HUES6 (cell line): ENCODE data around the gene SLC25A45.

Source experiments
- H3K27ac ChIP-seq: 2 replicates; pipeline ENCODE4 v1.7.0; 2013; ENCODE audit warnings: low read depth, mild to moderate bottlenecking, low read length, inconsistent platforms
- H3K27me3 ChIP-seq: 2 replicates; pipeline ENCODE4 v1.6.1; 2013; ENCODE audit warnings: low read length; ENCODE audit not compliant: control insufficient read depth, insufficient read depth
- H3K36me3 ChIP-seq: 2 replicates; pipeline ENCODE4 v1.6.1; 2013; ENCODE audit warnings: low read length; ENCODE audit not compliant: control insufficient read depth, insufficient read depth
- H3K4me1 ChIP-seq: 2 replicates; pipeline ENCODE4 v1.6.1; 2013; ENCODE audit warnings: low read length; ENCODE audit not compliant: control insufficient read depth, insufficient read depth
- H3K4me3 ChIP-seq: 2 replicates; pipeline ENCODE4 v1.5.1; 2013; ENCODE audit warnings: low read depth, low read length
- H3K9ac ChIP-seq: one replicate; pipeline ENCODE4 v1.6.1; 2013; ENCODE audit warnings: mild to moderate bottlenecking, low read length
- H3K9me3 ChIP-seq: 2 replicates; pipeline ENCODE4 v1.6.1; 2013; ENCODE audit warnings: low read depth, low read length; ENCODE audit not compliant: control insufficient read depth, insufficient read depth

Gene SLC25A45

DNA sequence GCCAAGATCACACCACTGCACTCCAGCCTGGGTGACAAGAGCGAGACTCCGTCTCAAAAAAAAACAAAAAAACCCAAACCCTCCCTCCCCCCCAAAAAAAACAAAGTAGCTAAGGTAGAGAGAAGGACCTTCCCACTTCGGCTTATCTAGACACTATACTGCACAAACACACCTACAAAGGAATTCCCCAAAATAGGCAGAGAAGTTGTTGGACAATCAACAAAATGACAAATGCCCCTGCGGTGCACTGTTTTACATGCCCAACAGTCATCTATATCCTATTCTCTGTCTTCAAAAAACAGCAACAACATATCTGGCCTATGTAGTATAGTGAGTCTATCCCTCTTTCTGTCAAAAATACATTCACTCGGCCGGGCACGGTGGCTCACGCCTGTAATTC is 55.4 kb downstream of the SLC25A45 start:
- Histone ChIP-seq H3K27ac (no peak overlapping the region), H3K36me3 (peaks cover 6% of the 10 kb centered on the region), H3K27me3 (no peaks in the 10 kb centered on the region), H3K4me1 (0 out of 2 replicates have a peak, but pooled peaks cover 2% of the 10 kb centered on the region), H3K9ac (no peak overlapping the region), H3K9me3 (no peaks in the 10 kb centered on the region), H3K4me3 (no peak overlapping the region)

DNA sequence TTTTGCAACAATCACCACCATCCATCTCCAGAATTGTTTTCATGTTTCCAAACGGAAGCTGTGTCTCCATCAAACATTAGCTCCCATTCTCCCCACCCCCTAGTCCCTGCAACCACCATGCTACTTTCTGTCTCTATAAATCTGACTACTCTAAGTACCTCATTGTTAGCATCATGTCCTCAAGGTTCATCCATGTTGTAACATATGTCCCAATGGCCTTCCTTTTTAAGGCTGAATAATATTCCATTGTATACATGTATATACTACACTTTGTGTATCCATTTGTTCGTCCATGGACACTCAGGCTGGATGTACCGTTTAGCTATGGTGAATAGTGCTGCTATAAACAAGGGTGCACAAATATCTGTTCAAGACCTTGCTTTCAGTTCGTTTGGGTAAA is 57.0 kb downstream of the SLC25A45 start:
- no peak overlapping the region for H3K4me3 ChIP-seq
- H3K4me1 ChIP-seq = 0 out of 2 replicates have a peak, but pooled peaks cover 2% of the 10 kb centered on the region
- H3K9me3 ChIP-seq = no peaks in the 10 kb centered on the region
- H3K9ac ChIP-seq = no peak overlapping the region
- no peaks in the 10 kb centered on the region for H3K27me3 ChIP-seq
- H3K27ac ChIP-seq = no peak overlapping the region
- H3K36me3 ChIP-seq = peaks cover 22% of the 10 kb centered on the region
